ENCODE results near the gene RAB10. TPM values are rescaled to one million over a fixed set of nuclear protein-coding genes. Genes with fewer than 3 reads are reported as not detected.

RAB10 gene
- total RNA-seq, 1 experiment from 2014 or later = 138 TPM

GRCh38 chr2:26043109-26043508 lies 9.2 kb downstream of the RAB10 start:
- POLR2A ChIA-PET (ENCODE audit: unreplicated experiment) = no interaction called here
- no peaks in the 10 kb centered on the region for H3K9me3 ChIP-seq (ENCODE audit: low read length)
- intact Hi-C loops (cut with micrococcal nuclease) = no loop called here
- no peak overlapping the region for H2AFZ ChIP-seq (ENCODE audit: low read length)
- H4K20me1 ChIP-seq (ENCODE audit: low read length) = peaks cover 73% of the 10 kb centered on the region
- H3K4me1 ChIP-seq (ENCODE audit: insufficient read depth, low read length) = 0 out of 2 replicates have a peak, but pooled peaks cover 5% of the 10 kb centered on the region
- no peak overlapping the region for H3K4me3 ChIP-seq (ENCODE audit: low read length)
- H3K4me2 ChIP-seq (ENCODE audit: low read length) = no peak overlapping the region
- no peaks in the 10 kb centered on the region for H3F3A ChIP-seq (ENCODE audit: low read length, unreplicated experiment)
- CTCF ChIA-PET = no interaction called here
- ATAC-seq (no peak), DNase-seq (no peak)
- no peaks in the 10 kb centered on the region for H3K27me3 ChIP-seq (ENCODE audit: low read length)
- no peaks in the 10 kb centered on the region for H3K9me2 ChIP-seq (replicated peaks; ENCODE audit: low read length)
- TF ChIP-seq EZH2phosphoT487 (IDR thresholded peaks at IDR 0.05; ENCODE audit: borderline replicate concordance, low read length) = no peak
- H3K36me3 ChIP-seq (ENCODE audit: low read depth, low read length) = peaks cover 10% of the 10 kb centered on the region; the same call in 1 of the 2 replicates
- no peak overlapping the region for H3K27ac ChIP-seq (ENCODE audit: low read length)
- no TSS peak for BruUV-seq (replicated peaks)
- no peak overlapping the region for H3K9ac ChIP-seq (ENCODE audit: low read length)
- H3K79me2 ChIP-seq (ENCODE audit: low read length) = peaks cover 100% of the 10 kb centered on the region

GRCh38 chr2:26043862-26044696 lies 10.2 kb downstream of the RAB10 start:
- intact Hi-C loops (cut with micrococcal nuclease) = no loop called here
- no peak overlapping the region for H2AFZ ChIP-seq (ENCODE audit: low read length)
- H3F3A ChIP-seq (ENCODE audit: low read length, unreplicated experiment) = no peaks in the 10 kb centered on the region
- TF ChIP-seq EZH2 (IDR thresholded peaks at IDR 0.05; ENCODE audit: low read length, unreplicated experiment) (no peak), CTCF (conservative IDR thresholded peaks at IDR 0.05; ENCODE audit: low read depth, low read length) (no peak), EZH2phosphoT487 (IDR thresholded peaks at IDR 0.05; ENCODE audit: borderline replicate concordance, low read length) (no peak)
- H3K79me2 ChIP-seq (ENCODE audit: low read length) = peaks cover 100% of the 10 kb centered on the region
- no TSS peak for BruUV-seq (replicated peaks)
- ChIA-PET POLR2A (ENCODE audit: unreplicated experiment) (no interaction called here), CTCF (no interaction called here)
- no peak overlapping the region for H3K4me2 ChIP-seq (ENCODE audit: low read length)
- peaks cover 77% of the 10 kb centered on the region for H4K20me1 ChIP-seq (ENCODE audit: low read length)
- H3K27ac ChIP-seq (ENCODE audit: low read length) = no peak overlapping the region
- 0 out of 2 replicates have a peak, but pooled peaks cover 5% of the 10 kb centered on the region for H3K4me1 ChIP-seq (ENCODE audit: insufficient read depth, low read length)
- H3K9ac ChIP-seq (ENCODE audit: low read length) = no peak overlapping the region
- H3K27me3 ChIP-seq (ENCODE audit: low read length) = no peaks in the 10 kb centered on the region
- DNase-seq (no peak), ATAC-seq (no peak)
- no peak overlapping the region for H3K4me3 ChIP-seq (ENCODE audit: low read length)
- H3K36me3 ChIP-seq (ENCODE audit: low read depth, low read length) = peaks cover 10% of the 10 kb centered on the region; the same call in 1 of the 2 replicates
- no peaks in the 10 kb centered on the region for H3K9me2 ChIP-seq (replicated peaks; ENCODE audit: low read length)
- H3K9me3 ChIP-seq (ENCODE audit: low read length) = no peaks in the 10 kb centered on the region

GRCh38 chr2:26048791-26049190 lies 14.9 kb downstream of the RAB10 start:
- no peak overlapping the region for H3K4me2 ChIP-seq (ENCODE audit: low read length)
- intact Hi-C loops (cut with micrococcal nuclease) = no loop called here
- ChIA-PET POLR2A (ENCODE audit: unreplicated experiment) (interaction anchor here (0.6 kb wide), 1 partner anchor 85 kb away, joined by 3 read pairs; no protein-coding TSS in a partner anchor), CTCF (no interaction called here)
- ATAC-seq (no peak), DNase-seq (no peak)
- H3K4me1 ChIP-seq (ENCODE audit: insufficient read depth, low read length) = 0 out of 2 replicates have a peak, but pooled peaks cover 5% of the 10 kb centered on the region
- no peaks in the 10 kb centered on the region for H3K9me3 ChIP-seq (ENCODE audit: low read length)
- no peak overlapping the region for H3K4me3 ChIP-seq (ENCODE audit: low read length)
- peaks cover 68% of the 10 kb centered on the region for H4K20me1 ChIP-seq (ENCODE audit: low read length)
- H3K79me2 ChIP-seq (ENCODE audit: low read length) = peaks cover 100% of the 10 kb centered on the region
- no peak overlapping the region for H2AFZ ChIP-seq (ENCODE audit: low read length)
- H3K27me3 ChIP-seq (ENCODE audit: low read length) = no peaks in the 10 kb centered on the region
- BruUV-seq (replicated peaks) = no TSS peak
- no peak overlapping the region for H3K9ac ChIP-seq (ENCODE audit: low read length)
- no peak overlapping the region for H3K27ac ChIP-seq (ENCODE audit: low read length)
- no peak for TF ChIP-seq EZH2phosphoT487 (IDR thresholded peaks at IDR 0.05; ENCODE audit: borderline replicate concordance, low read length)
- TF ChIP-seq CTCF (conservative IDR thresholded peaks at IDR 0.05; ENCODE audit: low read depth, low read length) = no peak
- peaks cover 8% of the 10 kb centered on the region; the same call in 1 of the 2 replicates for H3K36me3 ChIP-seq (ENCODE audit: low read depth, low read length)
- H3F3A ChIP-seq (ENCODE audit: low read length, unreplicated experiment) = no peaks in the 10 kb centered on the region
- no peaks in the 10 kb centered on the region for H3K9me2 ChIP-seq (replicated peaks; ENCODE audit: low read length)
